HEK293 (cell line): ENCODE measurements around the gene ITGA7.
A peak's percentile ranks its signal among the peaks of the same experiment; 100 is the strongest.

Source experiments
- AEBP2 ChIP-seq: fragments of 450-650 bp; formaldehyde crosslinking; IDR thresholded peaks from 2 replicates; pipeline ENCODE4 v1.5.1; 2016; ENCODE audit warnings: missing biosample characterization, missing genetic modification characterization, borderline replicate concordance
- ATF2 ChIP-seq: fragments of 450-650 bp; formaldehyde crosslinking; IDR thresholded peaks from 2 replicates; pipeline ENCODE4 v1.5.1; 2016; ENCODE audit warnings: missing biosample characterization, missing genetic modification characterization, low read depth
- HOXA7 ChIP-seq: sonication (generic); formaldehyde crosslinking; IDR thresholded peaks from 2 replicates; pipeline ENCODE4 v1.8.1; 2022; ENCODE audit warnings: missing genetic modification reagents, borderline replicate concordance
- KLF10 ChIP-seq: fragments of 450-650 bp; IDR thresholded peaks from 2 replicates; pipeline ENCODE4 v1.5.1; 2018; ENCODE audit warnings: missing biosample characterization, mild to moderate bottlenecking, missing genetic modification characterization
- MEIS1 ChIP-seq: sonication (generic); formaldehyde crosslinking; IDR thresholded peaks from 2 replicates; pipeline ENCODE4 v1.8.1; 2022; ENCODE audit warnings: missing genetic modification reagents, mild to moderate bottlenecking, borderline replicate concordance
- PRDM1 ChIP-seq: fragments of 450-650 bp; formaldehyde crosslinking; IDR thresholded peaks from 2 replicates; pipeline ENCODE4; 2016; ENCODE audit warnings: missing biosample characterization, missing genetic modification characterization
- RBAK ChIP-seq: fragments of 450-650 bp; formaldehyde crosslinking; IDR thresholded peaks from 2 replicates; pipeline ENCODE4 v1.5.1; 2016; ENCODE audit warnings: missing biosample characterization, missing genetic modification characterization
- REPIN1 ChIP-seq: fragments of 450-650 bp; formaldehyde crosslinking; IDR thresholded peaks from 2 replicates; pipeline ENCODE4 v1.5.1; 2017; ENCODE audit warnings: missing biosample characterization, missing genetic modification characterization, low read depth
- ZBTB49 ChIP-seq: fragments of 450-650 bp; formaldehyde crosslinking; IDR thresholded peaks from 2 replicates; pipeline ENCODE4 v1.5.1; 2016; ENCODE audit warnings: missing biosample characterization, missing genetic modification characterization, low read depth
- ZBTB7A ChIP-seq: fragments of 450-650 bp; formaldehyde crosslinking; IDR thresholded peaks from 2 replicates; pipeline ENCODE4 v1.5.1; 2016; ENCODE audit warnings: low read depth, missing biosample characterization, missing genetic modification characterization
- ZBTB8A ChIP-seq: fragments of 450-650 bp; formaldehyde crosslinking; IDR thresholded peaks from 2 replicates; pipeline ENCODE4 v1.5.1; 2016; ENCODE audit warnings: missing biosample characterization, missing genetic modification characterization
- ZNF169 ChIP-seq: fragments of 450-650 bp; formaldehyde crosslinking; IDR thresholded peaks from 2 replicates; pipeline ENCODE4 v1.5.1; 2016; ENCODE audit warnings: missing biosample characterization, missing genetic modification characterization
- ZNF211 ChIP-seq: fragments of 450-650 bp; formaldehyde crosslinking; IDR thresholded peaks from 2 replicates; pipeline ENCODE4 v1.5.1; 2016; ENCODE audit warnings: low read depth, missing biosample characterization, missing genetic modification characterization
- ZNF248 ChIP-seq: fragments of 450-650 bp; formaldehyde crosslinking; IDR thresholded peaks from 2 replicates; pipeline ENCODE4 v1.5.1; 2017; ENCODE audit warnings: missing biosample characterization, missing genetic modification characterization
- ZNF26 ChIP-seq: fragments of 450-650 bp; formaldehyde crosslinking; IDR thresholded peaks from 2 replicates; pipeline ENCODE4 v1.5.1; 2016; ENCODE audit warnings: missing biosample characterization, missing genetic modification characterization
- ZNF280D ChIP-seq: fragments of 450-650 bp; formaldehyde crosslinking; IDR thresholded peaks from 2 replicates; pipeline ENCODE4 v1.5.1; 2016; ENCODE audit warnings: missing biosample characterization, missing genetic modification characterization
- ZNF341 ChIP-seq: fragments of 450-650 bp; formaldehyde crosslinking; IDR thresholded peaks from 2 replicates; pipeline ENCODE4; 2016; ENCODE audit warnings: low read depth, missing biosample characterization, missing genetic modification characterization
- ZNF426 ChIP-seq: fragments of 450-650 bp; formaldehyde crosslinking; IDR thresholded peaks from 2 replicates; pipeline ENCODE4 v1.5.1; 2017; ENCODE audit warnings: missing biosample characterization, missing genetic modification characterization, mild to moderate bottlenecking, inconsistent platforms, moderate library complexity
- ZNF548 ChIP-seq: fragments of 450-650 bp; formaldehyde crosslinking; IDR thresholded peaks from 2 replicates; pipeline ENCODE4 v1.5.1; 2016; ENCODE audit warnings: missing biosample characterization, missing genetic modification characterization
- ZNF571 ChIP-seq: fragments of 450-650 bp; formaldehyde crosslinking; IDR thresholded peaks from 2 replicates; pipeline ENCODE4 v1.5.0; 2017; ENCODE audit warnings: missing biosample characterization, missing genetic modification characterization
- ZNF610 ChIP-seq: fragments of 450-650 bp; formaldehyde crosslinking; IDR thresholded peaks from 2 replicates; pipeline ENCODE4 v1.5.1; 2016; ENCODE audit warnings: missing biosample characterization, missing genetic modification characterization, borderline replicate concordance
- ZNF629 ChIP-seq: fragments of 450-650 bp; formaldehyde crosslinking; IDR thresholded peaks from 2 replicates; pipeline ENCODE4 v1.5.1; 2017; ENCODE audit warnings: missing biosample characterization, missing genetic modification characterization
- ZNF654 ChIP-seq: fragments of 450-650 bp; formaldehyde crosslinking; IDR thresholded peaks from 2 replicates; pipeline ENCODE4 v1.5.1; 2016; ENCODE audit warnings: low read depth, missing biosample characterization, missing genetic modification characterization
- ZNF692 ChIP-seq: fragments of 450-650 bp; formaldehyde crosslinking; IDR thresholded peaks from 2 replicates; pipeline ENCODE4 v1.5.1; 2016; ENCODE audit warnings: missing biosample characterization, missing genetic modification characterization
- ZNF747 ChIP-seq: fragments of 450-650 bp; formaldehyde crosslinking; IDR thresholded peaks from 2 replicates; pipeline ENCODE4 v1.5.1; 2016; ENCODE audit warnings: missing biosample characterization, missing genetic modification characterization
- ZNF776 ChIP-seq: fragments of 450-650 bp; formaldehyde crosslinking; IDR thresholded peaks from 2 replicates; pipeline ENCODE4 v1.5.0; 2017; ENCODE audit warnings: missing biosample characterization, missing genetic modification characterization, borderline replicate concordance
- ZNF785 ChIP-seq: fragments of 450-650 bp; formaldehyde crosslinking; IDR thresholded peaks from 2 replicates; pipeline ENCODE4 v1.5.1; 2016; ENCODE audit warnings: missing biosample characterization, missing genetic modification characterization

ITGA7 gene

GRCh38 chr12:55700255-55701018, 7.3 kb downstream of the ITGA7 start (continued):
- TF ChIP-seq KLF10 (no peak), ZNF785 (tag by site-specific recombination) (peak; percentile 39; the same call in 1 of the 2 replicates), ZNF747 (no peak), REPIN1 (tag by site-specific recombination) (no peak), ZNF211 (no peak), ZNF776 (tag by site-specific recombination) (no peak), AEBP2 (tag by site-specific recombination) (no peak), ZNF692 (tag by site-specific recombination) (peak; percentile 93), ZNF26 (tag by site-specific recombination) (no peak), ZNF654 (no peak), RBAK (no peak), MEIS1 (CRISPR knock-in tag) (no peak), ATF2 (tag by site-specific recombination) (no peak), ZNF610 (tag by site-specific recombination) (no peak), ZBTB8A (tag by site-specific recombination) (0 out of 2 replicates have a peak, but pooled peaks have one; percentile 25), ZNF548 (no peak), PRDM1 (no peak), ZNF426 (tag by site-specific recombination) (no peak), ZBTB7A (tag by site-specific recombination) (no peak), HOXA7 (no peak), ZNF629 (tag by site-specific recombination) (peak; percentile 75; the same call in 1 of the 2 replicates), ZNF248 (tag by site-specific recombination) (no peak), ZBTB49 (tag by site-specific recombination) (no peak), ZNF169 (tag by site-specific recombination) (no peak), ZNF341 (no peak), ZNF571 (no peak), ZNF280D (tag by site-specific recombination) (0 out of 2 replicates have a peak, but pooled peaks have one; percentile 55)
